Liver (tissue), 3 donors: ENCODE results near the gene AKNA.

Experiments used
- CTCF ChIP-seq: fragments of 150-350 bp; IDR thresholded peaks from 2 replicates; pipeline ENCODE4 v1.5.1; 2017; ENCODE audit warnings: improper control_type of control experiment, low read depth, low read length; ENCODE audit not compliant: missing input control
- JUND ChIP-seq, 2 donors: IDR thresholded peaks; 2 replicates each; pipeline ENCODE4 v1.6.1; 2016; ENCODE audit warnings: antibody characterized with exemption in 2 of 2
- donor health status: healthy.
- donor health status: healthy.

GRCh38 chr9:114434878-114435311, 47.1 kb upstream of the AKNA start:
- TF ChIP-seq CTCF (peak; percentile 33), JUND (IDR thresholded peaks at IDR 0.05) (no peak)
